Aorta (tissue), 5 donors: ENCODE results near the gene TMEM236. TPM values are rescaled to one million over a fixed set of nuclear protein-coding genes. Genes with fewer than 3 reads are reported as not detected.

Experiments used
- ATAC-seq: fragments of 200-7000 bp; cut with Tn5 transposase; one replicate; pipeline ENCODE4 v1.9.1; 2022; ENCODE audit warnings: moderate library complexity; ENCODE audit not compliant: low FRiP score
- DNase-seq, 2 donors: peaks; one replicate each; pipeline ENCODE4 v3.0.0-alpha.2; 2020
- H3K27ac ChIP-seq, 2 donors: one replicate each; pipeline ENCODE4 v1.5.1; 2013; ENCODE audit warnings: low read length in 2 of 2, mild to moderate bottlenecking in 2 of 2, moderate library complexity in 2 of 2, control low read depth in 1 of 2, inconsistent platforms in 1 of 2, low read depth in 1 of 2
- H3K27me3 ChIP-seq, 2 donors: one replicate each; pipeline ENCODE4 v1.6.1; 2013; ENCODE audit warnings: control low read depth in 1 of 2, low read length in 1 of 2, mild to moderate bottlenecking in 1 of 2, moderate library complexity in 1 of 2; ENCODE audit not compliant: insufficient read depth in 2 of 2, control insufficient read depth in 1 of 2
- H3K36me3 ChIP-seq, 2 donors: one replicate each; pipeline ENCODE4 v1.6.1; 2013; ENCODE audit warnings: control low read depth in 1 of 2, low read length in 1 of 2, mild to moderate bottlenecking in 1 of 2; ENCODE audit not compliant: insufficient read depth in 2 of 2, control insufficient read depth in 1 of 2
- H3K4me1 ChIP-seq, 2 donors: one replicate each; pipeline ENCODE4 v1.6.1; 2013; ENCODE audit warnings: low read length in 2 of 2, control low read depth in 1 of 2, mild to moderate bottlenecking in 1 of 2, moderate library complexity in 1 of 2; ENCODE audit not compliant: insufficient read depth in 2 of 2, control insufficient read depth in 1 of 2
- H3K4me3 ChIP-seq, 2 donors: one replicate each; pipeline ENCODE4 v1.5.1; 2013; ENCODE audit warnings: low read length in 2 of 2, control low read depth in 1 of 2, mild to moderate bottlenecking in 1 of 2
- H3K9me3 ChIP-seq: one replicate; pipeline ENCODE4 v1.6.1; 2013; ENCODE audit warnings: mild to moderate bottlenecking, low read length; ENCODE audit not compliant: control insufficient read depth
- WGBS, 2 donors: extraction: QIAGEN DNeasy Blood & Tissue Kit; methylation state at CpG; one replicate each; pipeline ENCODE4 v1.1.7; 2013; 5-methylcytosine and 5-hydroxymethylcytosine counted together
- intact Hi-C, 2 donors: fragments of 100-400 bp; cut with DNase I; formaldehyde crosslinking; loops; one replicate each; pipeline versions ENCODE4 v1.14.2 to v1.15.0; 2022
- polyA plus RNA-seq, 2 donors: library from polyadenylated mRNA; stranded (reverse); fragments of 200-250 nt; gene quantifications; one replicate each; pipeline ENCODE4 v1.2.3, GENCODE V29; 2013
- total RNA-seq, 2 donors: library from RNA; stranded (reverse); fragmentation: NEBNext Ultra II Directional; extraction: Animal tissue kit (Norgen Biotek cat#: 25700); gene quantifications; one replicate each; pipeline ENCODE4 v1.2.1, GENCODE V29; 2021
- donor health status: healthy with polysubstance abuse.
- donor health status: Bipolar disorder and iron deficiency.
- donor health status: DM: no; HTN: no; CAD: no.
- donor health status: DM: no; HTN: no; CAD: no.
- donor health status: DM: yes; HTN: yes; CAD: no.

TMEM236 gene
- total and polyA plus RNA-seq, 4 donors: 0.08 to 1.7 (median 1.3) TPM

DNA sequence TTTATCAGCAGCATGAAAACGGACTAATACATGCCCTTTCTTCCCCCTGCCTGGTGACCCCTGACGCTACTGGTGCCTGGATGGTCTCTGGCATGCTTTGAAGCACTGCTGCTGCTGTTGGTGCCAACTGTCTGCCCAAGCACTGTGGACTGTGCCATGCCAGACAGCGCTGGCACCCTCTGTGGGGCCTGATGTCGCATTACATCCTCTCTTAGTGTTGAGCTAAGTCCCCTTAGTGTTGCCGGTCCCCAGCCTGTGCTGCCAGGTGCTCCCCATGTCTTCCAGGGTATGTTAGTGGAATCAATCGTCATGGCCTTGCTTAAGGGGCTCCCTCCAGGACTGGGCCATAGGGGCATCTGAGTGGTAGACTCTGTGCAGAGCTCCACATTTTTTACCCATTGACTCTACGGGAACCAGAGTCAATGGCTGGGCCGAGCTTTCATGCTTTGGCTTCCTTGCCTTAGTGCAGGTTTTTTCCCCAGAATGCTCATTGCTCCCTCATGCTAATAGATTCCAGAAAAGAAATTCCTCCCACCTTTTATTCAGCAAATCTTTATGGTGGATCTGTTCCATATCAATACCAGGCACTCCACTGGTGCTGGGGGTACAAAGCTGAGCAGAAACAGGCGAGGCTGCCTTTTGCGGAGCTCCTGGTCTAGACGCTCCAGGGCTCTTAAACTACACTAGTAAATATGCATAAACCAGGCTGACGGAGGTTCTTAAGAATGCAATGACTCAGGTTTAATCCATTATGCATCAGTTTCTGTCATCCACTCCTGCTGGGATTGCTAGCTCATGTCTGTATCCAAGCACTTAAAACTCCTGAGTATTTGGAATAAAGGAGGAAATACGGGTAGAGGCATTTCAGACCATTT is 35.3 kb downstream of the TMEM236 start:
- Histone ChIP-seq H3K4me1 (no peaks in the 10 kb centered on the region), H3K27me3 (no peaks in the 10 kb centered on the region)
- ATAC-seq: no peak

GRCh38 chr10:17788646-17789045 is 36.6 kb downstream of the TMEM236 start:
- DNase-seq (no peak), ATAC-seq (no peak)
- Histone ChIP-seq H3K27me3 (no peaks in the 10 kb centered on the region), H3K9me3 (no peaks in the 10 kb centered on the region), H3K4me1 (no peaks in the 10 kb centered on the region), H3K4me3 (no peak overlapping the region), H3K27ac (no peak overlapping the region), H3K36me3 (no peaks in the 10 kb centered on the region)
- intact Hi-C loops: no loop called here
- 95% methylated on average over 2 of the region's 2 CpGs for WGBS, 2 donors

More for the DNA sequence above, 35.3 kb downstream of the TMEM236 start:
- no peak for DNase-seq
- WGBS, 2 donors: 81 to 82% methylated on average over 13 of the region's 13 CpGs
- Histone ChIP-seq H3K36me3 (no peaks in the 10 kb centered on the region), H3K27ac (no peak overlapping the region), H3K9me3 (no peaks in the 10 kb centered on the region), H3K4me3 (no peak overlapping the region)
- intact Hi-C loops: no loop called here

GRCh38 chr10:17789396-17789795 is 37.4 kb downstream of the TMEM236 start:
- Histone ChIP-seq H3K27ac (no peak overlapping the region), H3K9me3 (no peaks in the 10 kb centered on the region), H3K4me1 (no peaks in the 10 kb centered on the region), H3K4me3 (no peak overlapping the region), H3K27me3 (no peaks in the 10 kb centered on the region), H3K36me3 (no peaks in the 10 kb centered on the region)
- intact Hi-C loops: no loop called here
- DNase-seq (no peak), ATAC-seq (no peak)
- WGBS, 2 donors: 96 to 97% methylated on average over 7 of the region's 7 CpGs

DNA sequence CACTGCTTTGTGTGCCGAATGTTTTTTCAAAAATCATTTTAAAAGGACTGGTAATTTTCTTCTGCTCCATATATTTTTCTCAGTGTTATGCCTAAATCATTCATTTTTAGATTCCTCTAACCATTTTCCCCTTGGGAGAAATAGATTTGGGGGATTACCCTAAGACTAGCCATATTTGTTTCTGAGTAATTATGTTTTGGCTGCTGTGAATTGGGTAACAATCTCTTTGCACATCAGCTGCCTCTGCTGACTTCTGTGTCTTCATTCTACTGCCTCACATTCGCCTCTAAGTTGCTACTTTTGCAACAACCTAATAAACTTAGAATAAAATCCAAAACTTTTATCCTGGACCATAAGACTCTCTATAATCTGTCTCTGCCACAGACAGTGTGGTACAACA is 38.6 kb downstream of the TMEM236 start:
- no peaks in the 10 kb centered on the region for H3K36me3 ChIP-seq
- DNase-seq: no peak
- H3K4me3 ChIP-seq: no peak overlapping the region
- no peak for ATAC-seq
- H3K9me3 ChIP-seq: no peaks in the 10 kb centered on the region
- intact Hi-C loops: no loop called here
- WGBS, 2 donors: 81 to 88% methylated on average over 2 of the region's 2 CpGs
- no peaks in the 10 kb centered on the region for H3K27me3 ChIP-seq
- no peak overlapping the region for H3K27ac ChIP-seq
- no peaks in the 10 kb centered on the region for H3K4me1 ChIP-seq

DNA sequence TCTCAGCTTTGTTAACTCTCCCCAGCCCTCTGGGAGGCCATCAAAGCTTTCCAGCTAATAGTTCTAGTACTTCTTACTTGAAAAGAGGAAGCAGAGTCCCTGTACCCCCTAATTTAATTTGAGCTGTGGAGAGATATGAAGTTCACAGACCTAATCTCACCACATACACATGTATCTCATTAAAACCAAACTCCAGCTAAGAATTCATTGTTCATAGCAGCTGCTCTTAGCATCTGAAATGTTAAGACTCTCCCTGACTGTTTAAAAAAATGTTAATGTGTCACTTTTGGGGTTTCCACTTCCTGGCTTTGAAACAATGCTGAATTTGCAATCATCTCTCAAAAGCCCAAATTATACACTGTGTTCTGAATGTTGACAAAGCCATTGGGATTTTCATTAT is 41.0 kb downstream of the TMEM236 start:
- intact Hi-C loops: no loop called here
- no peaks in the 10 kb centered on the region for H3K27me3 ChIP-seq
- H3K36me3 ChIP-seq: no peaks in the 10 kb centered on the region
- H3K27ac ChIP-seq: no peak overlapping the region
- H3K4me1 ChIP-seq: no peaks in the 10 kb centered on the region
- no peak for ATAC-seq
- H3K9me3 ChIP-seq: no peaks in the 10 kb centered on the region
- no peak overlapping the region for H3K4me3 ChIP-seq
- DNase-seq: no peak

GRCh38 chr10:17793823-17794644 is 42.0 kb downstream of the TMEM236 start:
- no peak overlapping the region for H3K27ac ChIP-seq
- WGBS, 2 donors: 45 to 59% methylated on average over 6 of the region's 6 CpGs
- no peak for ATAC-seq

GRCh38 chr10:17795083-17795482 is 43.1 kb downstream of the TMEM236 start:
- Histone ChIP-seq H3K27ac (no peak overlapping the region), H3K4me1 (no peaks in the 10 kb centered on the region), H3K36me3 (no peaks in the 10 kb centered on the region), H3K9me3 (no peaks in the 10 kb centered on the region), H3K4me3 (no peak overlapping the region), H3K27me3 (no peaks in the 10 kb centered on the region)
- DNase-seq (no peak), ATAC-seq (no peak)
- WGBS, 2 donors: 88% methylated on average over 4 of the region's 4 CpGs
- intact Hi-C loops: no loop called here

More at GRCh38 chr10:17793823-17794644, 42.0 kb downstream of the TMEM236 start:
- Histone ChIP-seq H3K4me1 (no peaks in the 10 kb centered on the region), H3K9me3 (no peaks in the 10 kb centered on the region), H3K36me3 (no peaks in the 10 kb centered on the region), H3K4me3 (no peak overlapping the region), H3K27me3 (no peaks in the 10 kb centered on the region)
- intact Hi-C loops: no loop called here
- DNase-seq: no peak

DNA sequence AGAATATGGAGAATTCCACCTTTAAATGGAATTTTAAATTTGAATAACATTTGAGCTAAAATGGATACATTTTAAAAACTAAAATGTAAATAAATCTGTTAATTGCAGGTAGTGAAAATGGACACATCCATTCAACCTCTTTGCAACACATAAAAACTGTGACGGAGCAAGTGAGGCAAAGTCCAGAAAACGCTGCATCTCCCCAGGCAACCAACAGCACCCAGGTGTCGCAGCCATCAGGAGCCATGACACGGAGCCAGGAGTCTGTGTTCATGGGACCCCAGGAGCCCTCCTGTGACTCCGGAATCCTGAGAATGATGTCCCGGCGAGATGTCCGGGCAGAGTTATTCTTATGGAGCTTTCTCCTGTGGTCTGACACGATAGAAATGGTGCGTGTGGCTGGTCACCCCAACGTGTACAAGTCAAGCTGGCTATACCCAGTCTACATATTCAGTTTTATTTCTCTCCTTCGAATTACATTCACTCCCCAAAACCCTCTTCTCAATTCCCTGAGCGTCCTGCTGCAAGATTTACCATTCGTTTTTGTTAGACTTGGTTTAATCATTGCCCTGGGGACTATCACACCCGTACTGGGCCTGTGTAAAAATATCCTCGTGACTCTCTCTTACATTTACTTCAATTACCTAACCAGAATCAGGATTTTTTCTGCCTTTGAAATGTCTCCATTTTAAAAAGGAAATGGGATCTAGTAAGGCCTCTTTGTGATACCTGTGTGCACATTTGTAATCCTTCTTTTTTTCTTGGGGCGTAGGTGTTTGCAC is 44.0 kb downstream of the TMEM236 start:
- Histone ChIP-seq H3K27me3 (no peaks in the 10 kb centered on the region), H3K36me3 (no peaks in the 10 kb centered on the region), H3K4me3 (no peak overlapping the region), H3K27ac (no peak overlapping the region), H3K4me1 (no peaks in the 10 kb centered on the region), H3K9me3 (no peaks in the 10 kb centered on the region)
- intact Hi-C loops: no loop called here
- 77 to 83% methylated on average over 17 of the region's 17 CpGs for WGBS, 2 donors
- no peak for ATAC-seq
- DNase-seq: no peak
